PFSK-1 (cell line): ENCODE data around the gene GPM6B.

ENCODE experiments used
- FOXP2 ChIP-seq: optimal IDR thresholded peaks from 2 replicates; pipeline ENCODE3; 2011; ENCODE audit warnings: borderline replicate concordance, control low read depth, inconsistent platforms; ENCODE audit not compliant: insufficient read depth; ENCODE audit errors: extremely low read length, extremely low read depth
- POLR2AphosphoS5 ChIP-seq: IDR thresholded peaks from 2 replicates; pipeline ENCODE4 v1.6.1; 2012; ENCODE audit warnings: low read depth, mild to moderate bottlenecking, control low read depth, low read length, moderate library complexity
- SIN3A ChIP-seq: IDR thresholded peaks from 2 replicates; pipeline ENCODE4 v1.6.1; 2012; ENCODE audit warnings: mild to moderate bottlenecking, low read length, moderate library complexity, borderline replicate concordance; ENCODE audit not compliant: insufficient read depth
- TAF1 ChIP-seq: IDR thresholded peaks from 2 replicates; pipeline ENCODE4 v1.6.1; 2012; ENCODE audit warnings: low read length, control low read depth, borderline replicate concordance; ENCODE audit not compliant: insufficient read depth
- TF ChIP-seq, protein P1 (sequence below), 2 experiments: IDR thresholded peaks; 2 replicates each; pipeline versions ENCODE4 v1.6.1 to v1.8.0; 2011 to 2012; ENCODE audit warnings: low read depth in 2 of 2, low read length in 2 of 2, control low read depth in 1 of 2, inconsistent platforms in 1 of 2, mild to moderate bottlenecking in 1 of 2, moderate library complexity in 1 of 2; ENCODE audit not compliant: insufficient read depth in 1 of 2

The GPM6B gene

DNA sequence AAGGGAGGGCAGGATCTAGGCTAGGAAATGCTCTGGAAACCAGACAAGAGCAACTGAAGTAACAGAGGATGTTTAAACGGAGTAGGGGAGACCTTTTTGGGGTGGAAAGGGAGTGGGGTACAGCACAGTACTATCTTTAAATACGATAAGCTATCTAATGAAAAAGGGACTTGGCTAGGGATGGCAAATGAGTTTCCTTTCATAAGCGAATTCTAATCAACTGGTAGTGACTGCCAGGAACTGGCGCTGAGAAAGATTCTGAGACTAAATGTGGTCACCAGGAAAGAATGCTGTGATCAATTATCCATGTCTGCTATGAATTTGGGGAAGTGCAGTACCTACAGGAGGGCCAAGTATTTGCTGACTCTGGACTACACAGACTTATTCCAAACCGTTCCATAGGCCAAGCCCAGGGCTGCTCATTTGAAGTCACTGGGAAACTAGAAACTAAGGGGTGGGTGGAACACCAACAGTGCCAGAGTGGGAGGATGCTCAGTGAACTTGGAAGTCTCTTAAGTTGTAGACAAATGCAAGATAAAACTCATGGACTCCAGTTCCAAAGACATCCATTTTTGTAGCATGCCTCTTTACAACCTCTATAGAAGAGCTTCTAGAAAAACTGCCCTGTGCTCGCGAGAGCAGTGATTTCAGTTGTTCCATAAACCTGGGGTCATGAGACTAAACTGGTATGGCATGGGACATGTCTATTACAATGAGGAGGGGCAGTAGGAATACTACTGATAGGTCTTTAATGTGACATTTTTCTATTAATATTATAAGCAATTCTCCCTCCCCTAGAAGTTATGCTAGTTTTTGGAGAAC is 84.4 kb downstream of the GPM6B start:
- TF ChIP-seq, protein P1, sequence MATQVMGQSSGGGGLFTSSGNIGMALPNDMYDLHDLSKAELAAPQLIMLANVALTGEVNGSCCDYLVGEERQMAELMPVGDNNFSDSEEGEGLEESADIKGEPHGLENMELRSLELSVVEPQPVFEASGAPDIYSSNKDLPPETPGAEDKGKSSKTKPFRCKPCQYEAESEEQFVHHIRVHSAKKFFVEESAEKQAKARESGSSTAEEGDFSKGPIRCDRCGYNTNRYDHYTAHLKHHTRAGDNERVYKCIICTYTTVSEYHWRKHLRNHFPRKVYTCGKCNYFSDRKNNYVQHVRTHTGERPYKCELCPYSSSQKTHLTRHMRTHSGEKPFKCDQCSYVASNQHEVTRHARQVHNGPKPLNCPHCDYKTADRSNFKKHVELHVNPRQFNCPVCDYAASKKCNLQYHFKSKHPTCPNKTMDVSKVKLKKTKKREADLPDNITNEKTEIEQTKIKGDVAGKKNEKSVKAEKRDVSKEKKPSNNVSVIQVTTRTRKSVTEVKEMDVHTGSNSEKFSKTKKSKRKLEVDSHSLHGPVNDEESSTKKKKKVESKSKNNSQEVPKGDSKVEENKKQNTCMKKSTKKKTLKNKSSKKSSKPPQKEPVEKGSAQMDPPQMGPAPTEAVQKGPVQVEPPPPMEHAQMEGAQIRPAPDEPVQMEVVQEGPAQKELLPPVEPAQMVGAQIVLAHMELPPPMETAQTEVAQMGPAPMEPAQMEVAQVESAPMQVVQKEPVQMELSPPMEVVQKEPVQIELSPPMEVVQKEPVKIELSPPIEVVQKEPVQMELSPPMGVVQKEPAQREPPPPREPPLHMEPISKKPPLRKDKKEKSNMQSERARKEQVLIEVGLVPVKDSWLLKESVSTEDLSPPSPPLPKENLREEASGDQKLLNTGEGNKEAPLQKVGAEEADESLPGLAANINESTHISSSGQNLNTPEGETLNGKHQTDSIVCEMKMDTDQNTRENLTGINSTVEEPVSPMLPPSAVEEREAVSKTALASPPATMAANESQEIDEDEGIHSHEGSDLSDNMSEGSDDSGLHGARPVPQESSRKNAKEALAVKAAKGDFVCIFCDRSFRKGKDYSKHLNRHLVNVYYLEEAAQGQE (IDR thresholded peaks at IDR 0.05; ENCODE audit: insufficient read depth in 1 of 2, low read depth in 2 of 2, low read length in 2 of 2), result no peak
- no peak for TF ChIP-seq SIN3A
- TF ChIP-seq POLR2AphosphoS5, result no peak
- no peak for TF ChIP-seq TAF1
- TF ChIP-seq FOXP2, result no peak

DNA sequence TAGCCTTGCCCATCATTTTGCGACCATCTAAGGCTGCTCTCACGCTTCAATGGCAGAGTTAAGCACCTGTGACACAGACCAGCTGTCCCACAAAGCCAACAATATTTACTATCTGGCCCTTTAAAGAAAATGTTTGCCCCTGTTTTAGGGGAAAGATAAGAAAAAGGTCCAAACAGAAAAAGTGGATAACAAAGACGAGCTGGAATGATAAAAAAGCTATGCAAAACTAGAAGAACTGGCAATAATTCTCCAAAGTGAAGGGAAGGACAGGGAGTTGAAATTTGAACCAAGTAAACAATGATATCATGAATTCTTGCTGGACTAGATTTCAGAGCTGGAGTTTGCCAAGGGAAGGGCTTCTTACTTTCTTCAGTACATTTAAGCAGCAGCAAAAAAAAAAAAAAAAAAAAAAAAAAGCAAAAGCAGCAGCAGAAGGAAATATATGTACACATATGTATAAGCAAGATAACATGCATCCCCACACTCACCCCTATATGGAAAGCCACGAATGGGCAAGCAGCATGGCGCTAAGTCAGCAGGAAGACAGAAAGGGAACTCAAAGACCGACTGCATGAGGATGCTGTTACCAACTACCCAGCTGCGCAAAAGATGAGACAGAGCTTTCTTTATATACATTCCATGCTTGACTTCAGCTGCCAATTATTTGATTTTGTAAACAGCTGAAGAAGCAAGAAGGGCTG is 94.9 kb downstream of the GPM6B start:
- TF ChIP-seq TAF1 (no peak), FOXP2 (no peak), SIN3A (no peak), POLR2AphosphoS5 (no peak)
- TF ChIP-seq, protein P1 (IDR thresholded peaks at IDR 0.05; ENCODE audit: insufficient read depth in 1 of 2, low read depth in 2 of 2, low read length in 2 of 2), result no peak

DNA sequence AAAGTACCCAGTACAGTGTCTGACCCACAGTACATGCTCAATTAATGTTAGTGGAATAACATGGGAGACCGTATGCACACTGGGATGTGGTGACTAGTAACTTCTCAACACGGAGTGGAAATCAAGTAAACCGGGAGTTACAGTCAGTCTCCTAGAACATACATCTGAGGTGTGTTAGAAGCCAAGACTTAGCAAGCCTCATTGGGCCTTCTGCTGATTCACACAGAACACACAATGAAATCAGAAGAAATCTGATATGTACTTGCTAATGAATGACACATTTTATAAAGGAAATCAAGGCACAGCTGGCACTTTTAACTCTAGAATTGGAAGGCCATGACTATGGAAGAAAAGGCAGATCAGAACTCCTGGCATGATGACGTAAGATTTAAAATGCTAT is 95.5 kb downstream of the GPM6B start:
- TF ChIP-seq, protein P1 (IDR thresholded peaks at IDR 0.05; ENCODE audit: insufficient read depth in 1 of 2, low read depth in 2 of 2, low read length in 2 of 2), result no peak
- TF ChIP-seq TAF1 (no peak), POLR2AphosphoS5 (no peak)
